PFSK-1 (cell line): ENCODE measurements around the gene KCNB1.

Source experiments
- POLR2AphosphoS5 ChIP-seq: IDR thresholded peaks from 2 replicates; pipeline ENCODE4 v1.6.1; 2012; ENCODE audit warnings: low read depth, mild to moderate bottlenecking, control low read depth, low read length, moderate library complexity
- SIN3A ChIP-seq: IDR thresholded peaks from 2 replicates; pipeline ENCODE4 v1.6.1; 2012; ENCODE audit warnings: mild to moderate bottlenecking, low read length, moderate library complexity, borderline replicate concordance; ENCODE audit not compliant: insufficient read depth

DNA sequence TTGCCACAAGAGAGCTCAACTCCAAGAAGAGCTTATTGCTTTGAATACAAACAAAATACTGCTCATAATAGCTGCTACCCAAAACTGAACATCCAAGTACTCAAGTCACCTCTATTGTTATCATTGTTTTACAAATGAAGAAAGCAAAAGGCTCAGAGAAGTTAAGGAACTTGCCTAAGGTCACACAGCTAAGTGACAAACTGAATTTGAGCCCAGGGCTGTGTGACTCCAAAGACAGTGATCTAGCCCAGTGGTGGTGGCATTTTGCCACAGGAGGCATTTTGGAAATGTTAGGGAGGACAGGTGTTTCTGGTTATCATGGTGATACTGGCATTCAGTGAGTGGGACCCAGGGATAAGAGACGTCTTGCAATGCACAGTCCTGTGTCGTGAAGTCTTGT lies 79.5 kb downstream of the KCNB1 start:
- no peak for TF ChIP-seq POLR2AphosphoS5
- TF ChIP-seq SIN3A, result no peak
